HepG2 (cell line): ENCODE results near the gene PXYLP1. TPM values are rescaled to one million over a fixed set of nuclear protein-coding genes. Genes with fewer than 3 reads are reported as not detected.

Source experiments
- ARNTL ChIP-seq: sonication (generic); formaldehyde crosslinking; IDR thresholded peaks from 2 replicates; pipeline ENCODE4 v1.4.0; 2020; ENCODE audit warnings: mild to moderate bottlenecking, missing genetic modification reagents
- BRF2 ChIP-seq: sonication (generic); formaldehyde crosslinking; IDR thresholded peaks from 2 replicates; pipeline ENCODE4 v1.8.1; 2022; ENCODE audit warnings: mild to moderate bottlenecking, missing genetic modification reagents
- CAMTA2 ChIP-seq: sonication (generic); formaldehyde crosslinking; IDR thresholded peaks from 2 replicates; pipeline ENCODE4 v1.4.0; 2020; ENCODE audit warnings: mild to moderate bottlenecking, missing genetic modification reagents, borderline replicate concordance
- CCAR2 ChIP-seq: fragments of 200-400 bp; formaldehyde crosslinking; optimal IDR thresholded peaks from 2 replicates; pipeline ENCODE3; 2018; ENCODE audit warnings: low read depth, mild to moderate bottlenecking, low read length, moderate library complexity
- EHMT2 ChIP-seq: fragments of 200-600 bp; sonication (generic); IDR thresholded peaks from 2 replicates; pipeline ENCODE4 v1.7.0; 2017; ENCODE audit warnings: antibody characterized with exemption, low read depth, low read length, borderline replicate concordance
- HDAC1 ChIP-seq: sonication (generic); formaldehyde crosslinking; IDR thresholded peaks from 2 replicates; pipeline ENCODE4 v1.5.1; 2020; ENCODE audit warnings: mild to moderate bottlenecking, missing genetic modification reagents
- HMG20A ChIP-seq: IDR thresholded peaks from 2 replicates; pipeline ENCODE4 v1.6.1; 2016; ENCODE audit warnings: borderline replicate concordance
- KLF15 ChIP-seq: sonication (generic); formaldehyde crosslinking; IDR thresholded peaks from 2 replicates; pipeline ENCODE4 v1.8.1; 2023; ENCODE audit warnings: borderline replicate concordance, mild to moderate bottlenecking, inconsistent platforms, missing genetic modification reagents, mixed read lengths
- MIER2 ChIP-seq: IDR thresholded peaks from 2 replicates; pipeline ENCODE4 v1.6.1; 2016; ENCODE audit warnings: missing biosample characterization, missing genetic modification reagents
- MXI1 ChIP-seq: IDR thresholded peaks from 3 replicates; pipeline ENCODE4 v1.6.1; 2012; ENCODE audit warnings: low read depth, low read length, inconsistent platforms, borderline replicate concordance
- POGK ChIP-seq: sonication (generic); formaldehyde crosslinking; conservative IDR thresholded peaks from 2 replicates; pipeline ENCODE4 v1.8.0; 2022; ENCODE audit warnings: mild to moderate bottlenecking, moderate library complexity, missing genetic modification reagents
- SMAD3 ChIP-seq: sonication (generic); formaldehyde crosslinking; IDR thresholded peaks from 2 replicates; pipeline ENCODE4 v1.4.0; 2020; ENCODE audit warnings: missing genetic modification reagents
- THAP11 ChIP-seq: IDR thresholded peaks from 2 replicates; pipeline ENCODE4 v1.6.1; 2016; ENCODE audit warnings: missing biosample characterization, missing genetic modification reagents
- YEATS4 ChIP-seq: sonication (generic); formaldehyde crosslinking; IDR thresholded peaks from 2 replicates; pipeline ENCODE4 v1.4.0; 2020; ENCODE audit warnings: missing genetic modification reagents, borderline replicate concordance
- ZBTB20 ChIP-seq: sonication (generic); formaldehyde crosslinking; IDR thresholded peaks from 2 replicates; pipeline ENCODE4 v1.8.1; 2023; ENCODE audit warnings: missing genetic modification reagents, low read depth, mild to moderate bottlenecking, borderline replicate concordance
- ZFY ChIP-seq: sonication (generic); formaldehyde crosslinking; IDR thresholded peaks from 2 replicates; pipeline ENCODE4 v1.4.0; 2020; ENCODE audit warnings: missing genetic modification reagents
- ZMYM3 ChIP-seq: sonication (generic); formaldehyde crosslinking; IDR thresholded peaks from 2 replicates; pipeline ENCODE4 v1.5.1; 2020; ENCODE audit warnings: mild to moderate bottlenecking, missing genetic modification reagents
- ZNF224 ChIP-seq: sonication (generic); formaldehyde crosslinking; IDR thresholded peaks from 2 replicates; pipeline ENCODE4 v1.5.0; 2020; ENCODE audit warnings: mild to moderate bottlenecking, missing genetic modification reagents
- ZNF451 ChIP-seq: sonication (generic); formaldehyde crosslinking; IDR thresholded peaks from 2 replicates; pipeline ENCODE4 v1.5.0; 2020; ENCODE audit warnings: mild to moderate bottlenecking, missing genetic modification reagents
- ZNF556 ChIP-seq: sonication (generic); formaldehyde crosslinking; IDR thresholded peaks from 2 replicates; pipeline ENCODE4 v1.4.0; 2020; ENCODE audit warnings: mild to moderate bottlenecking, missing genetic modification reagents, borderline replicate concordance
- ZNF644 ChIP-seq: IDR thresholded peaks from 2 replicates; pipeline ENCODE4 v1.6.1; 2016; ENCODE audit warnings: low read depth
- ZSCAN22 ChIP-seq: sonication (generic); formaldehyde crosslinking; IDR thresholded peaks from 2 replicates; pipeline ENCODE4 v1.4.0; 2020; ENCODE audit warnings: mild to moderate bottlenecking, missing genetic modification reagents
- polyA plus RNA-seq, 8 experiments: library from polyadenylated mRNA; depleted of rRNA in 3 of 8; stranded (reverse) in 7 of 8; unstranded in 1 of 8; fragments of >200 nt; fragmentation: Illumina TruSeq in 4 of 8; extraction: Trizol in 4 of 8; gene quantifications; 2 replicates each; pipeline versions ENCODE4 v1.2.1 to v1.2.3, GENCODE V29; 2011 to 2016; ENCODE audit warnings: low read depth in 4 of 8, missing spikeins in 1 of 8, mixed read lengths in 1 of 8; ENCODE audit not compliant: insufficient read depth in 1 of 8
- total RNA-seq, 5 experiments: library from RNA; depleted of rRNA; stranded (reverse); fragments of >200 nt; fragmentation: Illumina TruSeq; extraction: Trizol; gene quantifications; 2 replicates each; pipeline ENCODE4 v1.2.3, GENCODE V29; 2016; ENCODE audit warnings: low read depth in 1 of 5
- TF ChIP-seq, protein P1 (sequence below): sonication (generic); formaldehyde crosslinking; IDR thresholded peaks from 2 replicates; pipeline ENCODE4 v1.8.0; 2023; ENCODE audit warnings: mild to moderate bottlenecking, missing genetic modification reagents
- TF ChIP-seq, protein P2 (sequence below): sonication (generic); formaldehyde crosslinking; conservative IDR thresholded peaks from 2 replicates; pipeline ENCODE4 v1.4.0; 2020; ENCODE audit warnings: missing genetic modification reagents

The PXYLP1 gene
- total and polyA plus RNA-seq, 2 of the 13 experiments (the other 11 are each of a cell fraction or from before 2014, with no cell fraction given) = 4.9 to 8.1 TPM

DNA sequence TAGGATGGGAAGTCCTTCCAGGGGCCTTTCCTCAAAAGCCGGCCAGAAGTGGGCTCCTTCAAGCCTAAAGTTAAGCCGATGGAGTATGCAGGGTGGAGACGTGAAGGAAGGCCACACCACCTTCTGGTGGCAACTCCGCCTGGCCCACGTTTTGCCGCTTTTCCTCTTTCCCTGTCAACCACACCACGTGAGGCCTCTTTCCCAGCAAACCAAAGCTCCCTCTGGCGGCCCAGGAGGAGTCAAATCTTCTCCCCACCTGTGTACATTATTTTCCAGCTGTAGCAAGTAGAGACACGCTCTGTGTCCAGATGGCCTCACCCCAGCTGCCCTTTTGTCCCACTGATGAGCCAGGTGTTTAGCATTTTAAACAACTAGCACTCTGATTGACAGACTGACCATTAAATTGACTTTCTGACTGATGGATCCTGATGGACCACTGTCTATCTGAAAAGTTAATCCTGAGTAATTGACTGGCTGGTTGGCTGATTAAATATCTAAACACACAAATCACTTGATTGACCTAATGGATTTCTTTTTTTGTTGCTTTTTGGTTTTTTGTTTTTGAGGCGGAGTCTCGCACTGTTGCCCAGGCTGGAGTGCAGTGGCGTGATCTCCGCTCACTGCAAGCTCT lies 77.1 kb downstream of the PXYLP1 start (continued):
- TF ChIP-seq ZFY (peak; percentile 72), MIER2 (CRISPR knock-in tag) (peak; percentile 37; the same call in 1 of the 2 replicates), CAMTA2 (CRISPR knock-in tag) (0 out of 2 replicates have a peak, but pooled peaks have one; percentile 73), YEATS4 (CRISPR knock-in tag) (peak; percentile 55; the same call in 1 of the 2 replicates), SMAD3 (peak; percentile 77; the same call in 1 of the 2 replicates), EHMT2 (no peak), THAP11 (peak; percentile 88), HMG20A (CRISPR knock-in tag) (peak; percentile 28; the same call in 1 of the 2 replicates), ZMYM3 (no peak; the same call in 1 of the 2 replicates), CCAR2 (no peak), ZNF224 (CRISPR knock-in tag) (no peak), ZSCAN22 (CRISPR knock-in tag) (no peak), KLF15 (no peak), POGK (CRISPR knock-in tag) (peak; percentile 73), ZBTB20 (CRISPR knock-in tag) (no peak), ZNF556 (CRISPR knock-in tag) (no peak), ARNTL (CRISPR knock-in tag) (peak; percentile 40; the same call in 1 of the 2 replicates), BRF2 (CRISPR knock-in tag) (no peak), HDAC1 (peak; percentile 59; the same call in 1 of the 2 replicates), MXI1 (peak; percentile 88), ZNF644 (0 out of 2 replicates have a peak, but pooled peaks have one; percentile 40), ZNF451 (CRISPR knock-in tag) (peak; percentile 21; the same call in 1 of the 2 replicates)
- TF ChIP-seq, protein P1, sequence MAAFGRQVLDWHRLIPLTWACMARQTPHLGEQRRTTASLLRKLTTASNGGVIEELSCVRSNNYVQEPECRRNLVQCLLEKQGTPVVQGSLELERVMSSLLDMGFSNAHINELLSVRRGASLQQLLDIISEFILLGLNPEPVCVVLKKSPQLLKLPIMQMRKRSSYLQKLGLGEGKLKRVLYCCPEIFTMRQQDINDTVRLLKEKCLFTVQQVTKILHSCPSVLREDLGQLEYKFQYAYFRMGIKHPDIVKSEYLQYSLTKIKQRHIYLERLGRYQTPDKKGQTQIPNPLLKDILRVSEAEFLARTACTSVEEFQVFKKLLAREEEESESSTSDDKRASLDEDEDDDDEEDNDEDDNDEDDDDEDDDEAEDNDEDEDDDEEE (CRISPR knock-in tag) = 0 out of 2 replicates have a peak, but pooled peaks have one; percentile 68
- TF ChIP-seq, protein P2, sequence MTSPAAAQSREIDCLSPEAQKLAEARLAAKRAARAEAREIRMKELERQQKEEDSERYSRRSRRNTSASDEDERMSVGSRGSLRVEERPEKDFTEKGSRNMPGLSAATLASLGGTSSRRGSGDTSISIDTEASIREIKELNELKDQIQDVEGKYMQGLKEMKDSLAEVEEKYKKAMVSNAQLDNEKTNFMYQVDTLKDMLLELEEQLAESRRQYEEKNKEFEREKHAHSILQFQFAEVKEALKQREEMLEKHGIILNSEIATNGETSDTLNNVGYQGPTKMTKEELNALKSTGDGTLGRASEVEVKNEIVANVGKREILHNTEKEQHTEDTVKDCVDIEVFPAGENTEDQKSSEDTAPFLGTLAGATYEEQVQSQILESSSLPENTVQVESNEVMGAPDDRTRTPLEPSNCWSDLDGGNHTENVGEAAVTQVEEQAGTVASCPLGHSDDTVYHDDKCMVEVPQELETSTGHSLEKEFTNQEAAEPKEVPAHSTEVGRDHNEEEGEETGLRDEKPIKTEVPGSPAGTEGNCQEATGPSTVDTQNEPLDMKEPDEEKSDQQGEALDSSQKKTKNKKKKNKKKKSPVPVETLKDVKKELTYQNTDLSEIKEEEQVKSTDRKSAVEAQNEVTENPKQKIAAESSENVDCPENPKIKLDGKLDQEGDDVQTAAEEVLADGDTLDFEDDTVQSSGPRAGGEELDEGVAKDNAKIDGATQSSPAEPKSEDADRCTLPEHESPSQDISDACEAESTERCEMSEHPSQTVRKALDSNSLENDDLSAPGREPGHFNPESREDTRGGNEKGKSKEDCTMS (CRISPR knock-in tag) = no peak
